Trophoblast cell (in vitro differentiated cells and primary cell): Measurements from ENCODE around the gene RDH12.

Experiments used
- DNase-seq, 2 donors: peaks; one replicate each; pipeline ENCODE4 v3.0.0-alpha.2; 2016
- H2AFZ ChIP-seq: 2 replicates; pipeline ENCODE4 v1.6.1; 2013; ENCODE audit warnings: low read length, moderate library complexity, mild to moderate bottlenecking; ENCODE audit not compliant: insufficient read depth, poor library complexity
- H2AK5ac ChIP-seq: 2 replicates; pipeline ENCODE4 v1.6.1; 2013; ENCODE audit warnings: mild to moderate bottlenecking, low read length
- H2BK120ac ChIP-seq: 2 replicates; pipeline ENCODE4 v1.6.1; 2013; ENCODE audit warnings: low read length, mild to moderate bottlenecking, moderate library complexity; ENCODE audit not compliant: insufficient read depth, poor library complexity
- H2BK12ac ChIP-seq: 2 replicates; pipeline ENCODE4 v1.6.1; 2013; ENCODE audit warnings: mild to moderate bottlenecking, low read length, moderate library complexity
- H2BK5ac ChIP-seq: 2 replicates; pipeline ENCODE4 v1.6.1; 2013; ENCODE audit warnings: low read length, low read depth, moderate library complexity, mild to moderate bottlenecking; ENCODE audit not compliant: poor library complexity
- H3K14ac ChIP-seq: 2 replicates; pipeline ENCODE4 v1.6.1; 2013; ENCODE audit warnings: mild to moderate bottlenecking, low read length
- H3K18ac ChIP-seq: 2 replicates; pipeline ENCODE4 v1.6.1; 2013; ENCODE audit warnings: mild to moderate bottlenecking, low read length
- H3K23ac ChIP-seq: 2 replicates; pipeline ENCODE4 v1.6.1; 2013; ENCODE audit warnings: low read length
- H3K27ac ChIP-seq: 2 replicates; pipeline ENCODE4 v1.5.1; 2013; ENCODE audit warnings: low read depth, mild to moderate bottlenecking, inconsistent platforms, low read length, moderate library complexity
- H3K27me3 ChIP-seq: 2 replicates; pipeline ENCODE4 v1.6.1; 2013; ENCODE audit warnings: inconsistent platforms, mild to moderate bottlenecking, low read length, moderate library complexity; ENCODE audit not compliant: insufficient read depth
- H3K36me3 ChIP-seq, 2 experiments: 1 replicate in 1 of 2; 2 replicates in 1 of 2; pipeline ENCODE4 v1.6.1; 2013; ENCODE audit warnings: low read length in 2 of 2, mild to moderate bottlenecking in 2 of 2, moderate library complexity in 1 of 2; ENCODE audit not compliant: insufficient read depth in 2 of 2, control insufficient read depth in 1 of 2
- H3K4ac ChIP-seq: 2 replicates; pipeline ENCODE4 v1.6.1; 2013; ENCODE audit warnings: low read depth, mild to moderate bottlenecking, low read length, moderate library complexity
- H3K4me1 ChIP-seq, 2 experiments: 1 replicate in 1 of 2; 2 replicates in 1 of 2; pipeline ENCODE4 v1.6.1; 2013; ENCODE audit warnings: low read length in 2 of 2, mild to moderate bottlenecking in 2 of 2, moderate library complexity in 1 of 2; ENCODE audit not compliant: insufficient read depth in 2 of 2, control insufficient read depth in 1 of 2
- H3K4me2 ChIP-seq: 2 replicates; pipeline ENCODE4 v1.6.1; 2013; ENCODE audit warnings: inconsistent platforms, mild to moderate bottlenecking, low read length, moderate library complexity
- H3K4me3 ChIP-seq: 2 replicates; pipeline ENCODE4 v1.5.1; 2013; ENCODE audit warnings: mild to moderate bottlenecking, low read depth, low read length, inconsistent platforms
- H3K79me1 ChIP-seq: one replicate; pipeline ENCODE4 v1.6.1; 2013; ENCODE audit warnings: low read length
- H3K79me2 ChIP-seq: 2 replicates; pipeline ENCODE4 v1.6.1; 2013; ENCODE audit warnings: low read length, mild to moderate bottlenecking; ENCODE audit not compliant: control insufficient read depth, insufficient read depth, poor library complexity
- H3K9ac ChIP-seq: 2 replicates; pipeline ENCODE4 v1.6.1; 2013; ENCODE audit warnings: mild to moderate bottlenecking, low read length
- H3K9me3 ChIP-seq: 2 replicates; pipeline ENCODE4 v1.6.1; 2013; ENCODE audit warnings: low read depth, mild to moderate bottlenecking, control low read depth, inconsistent platforms, low read length; ENCODE audit not compliant: insufficient read depth
- H4K12ac ChIP-seq: 2 replicates; pipeline ENCODE4 v1.6.1; 2013; ENCODE audit warnings: low read depth, mild to moderate bottlenecking, low read length, moderate library complexity
- H4K8ac ChIP-seq: 2 replicates; pipeline ENCODE4 v1.6.1; 2013; ENCODE audit warnings: low read depth, mild to moderate bottlenecking, low read length, moderate library complexity
- H4K91ac ChIP-seq: one replicate; pipeline ENCODE4 v1.6.1; 2013; ENCODE audit warnings: low read depth, mild to moderate bottlenecking, low read length, moderate library complexity
- WGBS: extraction: QIAGEN DNeasy Blood & Tissue Kit; methylation state at CpG from one replicate; pipeline ENCODE4 v1.1.7; 2013; ENCODE audit warnings: missing lambda C conversion rate; ENCODE audit not compliant: insufficient read length, insufficient coverage; ENCODE audit errors: extremely low coverage; 5-methylcytosine and 5-hydroxymethylcytosine counted together

RDH12 gene

GRCh38 chr14:67680121-67680602 lies 21.5 kb upstream of the RDH12 start:
- peak overlapping the region; percentile 56 for H4K91ac ChIP-seq
- no peaks in the 10 kb centered on the region for H3K79me1 ChIP-seq
- peak overlapping the region; percentile 53 for H2BK12ac ChIP-seq
- no peak overlapping the region for H3K9ac ChIP-seq
- H3K36me3 ChIP-seq, result peaks cover 17 to 26% of the 10 kb centered on the region in 2 experiments
- WGBS, result no CpG with 5 or more reads among the region's 3 CpGs
- H2AK5ac ChIP-seq, result no peak overlapping the region
- H3K4ac ChIP-seq, result no peak overlapping the region
- no peak overlapping the region for H3K4me2 ChIP-seq
- no peak overlapping the region for H3K14ac ChIP-seq
- H3K79me2 ChIP-seq, result no peaks in the 10 kb centered on the region
- H3K23ac ChIP-seq, result no peak overlapping the region
- H3K9me3 ChIP-seq, result no peaks in the 10 kb centered on the region
- peaks cover 0 to 5% of the 10 kb centered on the region in 2 experiments for H3K4me1 ChIP-seq
- peak overlapping the region; percentile 69 for H2BK5ac ChIP-seq
- H3K27ac ChIP-seq, result peak overlapping the region; percentile 64
- no peak overlapping the region for H4K12ac ChIP-seq
- H3K18ac ChIP-seq, result no peak overlapping the region
- H2BK120ac ChIP-seq, result peak overlapping the region; percentile 65
- DNase-seq, result peak; percentile 63 to 91
- no peak overlapping the region for H3K4me3 ChIP-seq
- H2AFZ ChIP-seq, result no peak overlapping the region
- H3K27me3 ChIP-seq, result no peaks in the 10 kb centered on the region
- peak overlapping the region; percentile 22 for H4K8ac ChIP-seq

GRCh38 chr14:67680941-67681340 lies 20.7 kb upstream of the RDH12 start:
- no peak overlapping the region for H3K18ac ChIP-seq
- WGBS, result no CpG with 5 or more reads among the region's 2 CpGs

GRCh38 chr14:67683842-67684241 lies 17.8 kb upstream of the RDH12 start:
- Histone ChIP-seq H4K8ac (no peak overlapping the region), H2BK5ac (no peak overlapping the region), H3K4me2 (no peak overlapping the region), H3K36me3 (peaks cover 20 to 45% of the 10 kb centered on the region in 2 experiments), H3K4me1 (peaks cover 0 to 3% of the 10 kb centered on the region in 2 experiments), H3K27ac (no peak overlapping the region), H2AK5ac (no peak overlapping the region), H3K79me1 (no peaks in the 10 kb centered on the region), H3K27me3 (no peaks in the 10 kb centered on the region), H4K91ac (no peak overlapping the region), H3K4me3 (no peak overlapping the region), H3K14ac (no peak overlapping the region), H3K9ac (no peak overlapping the region), H3K23ac (no peak overlapping the region), H2AFZ (no peak overlapping the region), H3K9me3 (no peaks in the 10 kb centered on the region), H3K4ac (no peak overlapping the region), H3K79me2 (no peaks in the 10 kb centered on the region), H2BK12ac (no peak overlapping the region), H4K12ac (no peak overlapping the region), H2BK120ac (no peak overlapping the region), H3K18ac (no peak overlapping the region)
- DNase-seq, result no peak

More at GRCh38 chr14:67680941-67681340, 20.7 kb upstream of the RDH12 start:
- Histone ChIP-seq H3K4ac (no peak overlapping the region), H2AFZ (no peak overlapping the region), H3K23ac (no peak overlapping the region), H3K14ac (no peak overlapping the region), H3K79me2 (no peaks in the 10 kb centered on the region), H4K91ac (no peak overlapping the region), H4K8ac (no peak overlapping the region), H2AK5ac (no peak overlapping the region), H3K27me3 (no peaks in the 10 kb centered on the region), H2BK5ac (no peak overlapping the region), H3K9me3 (no peaks in the 10 kb centered on the region), H3K27ac (no peak overlapping the region), H3K4me2 (no peak overlapping the region), H3K36me3 (peaks cover 19 to 34% of the 10 kb centered on the region in 2 experiments), H2BK12ac (no peak overlapping the region), H4K12ac (no peak overlapping the region), H3K4me3 (no peak overlapping the region), H2BK120ac (no peak overlapping the region), H3K4me1 (peaks cover 0 to 3% of the 10 kb centered on the region in 2 experiments), H3K9ac (no peak overlapping the region), H3K79me1 (no peaks in the 10 kb centered on the region)
- DNase-seq, result peak in 1 of 2 donors; percentile 22

GRCh38 chr14:67690011-67690410 lies 11.7 kb upstream of the RDH12 start:
- no peak overlapping the region for H3K4me2 ChIP-seq
- H4K8ac ChIP-seq, result no peak overlapping the region
- H4K12ac ChIP-seq, result no peak overlapping the region
- H3K18ac ChIP-seq, result no peak overlapping the region
- H2AFZ ChIP-seq, result no peak overlapping the region
- H3K9ac ChIP-seq, result no peak overlapping the region
- H3K36me3 ChIP-seq, result peaks cover 29 to 62% of the 10 kb centered on the region in 2 experiments
- WGBS, result no CpG with 5 or more reads among the region's 4 CpGs
- H2AK5ac ChIP-seq, result no peak overlapping the region
- no peaks in the 10 kb centered on the region for H3K9me3 ChIP-seq
- H2BK5ac ChIP-seq, result no peak overlapping the region
- H3K27ac ChIP-seq, result no peak overlapping the region
- H3K79me2 ChIP-seq, result peaks cover 2% of the 10 kb centered on the region
- H3K14ac ChIP-seq, result no peak overlapping the region
- H2BK120ac ChIP-seq, result no peak overlapping the region
- no peaks in the 10 kb centered on the region for H3K27me3 ChIP-seq
- no peak overlapping the region for H3K4ac ChIP-seq
- H2BK12ac ChIP-seq, result no peak overlapping the region
- no peak overlapping the region for H3K23ac ChIP-seq
- peaks cover 6 to 9% of the 10 kb centered on the region in 2 experiments for H3K4me1 ChIP-seq
- H3K4me3 ChIP-seq, result no peak overlapping the region
- peaks cover 2% of the 10 kb centered on the region for H3K79me1 ChIP-seq
- H4K91ac ChIP-seq, result no peak overlapping the region
- no peak for DNase-seq
